NCI-H2107 treated with DMSO at 0.1 percent for 48 hours (cell line): Measurements from ENCODE around the gene CD40.

ENCODE experiments used
- DNase-seq: peaks from one replicate; lab custom pipeline; 2025; ENCODE audit not compliant: unreplicated experiment; lab: John Stamatoyannopoulos, UW

CD40 gene

GRCh38 chr20:46171476-46171875 lies 53.4 kb downstream of the CD40 start:
- DNase-seq = no peak

GRCh38 chr20:46171909-46172308 lies 53.8 kb downstream of the CD40 start:
- DNase-seq = no peak

GRCh38 chr20:46172455-46172854 lies 54.3 kb downstream of the CD40 start:
- no peak for DNase-seq

GRCh38 chr20:46172961-46173536 lies 54.9 kb downstream of the CD40 start:
- DNase-seq = no peak

DNA sequence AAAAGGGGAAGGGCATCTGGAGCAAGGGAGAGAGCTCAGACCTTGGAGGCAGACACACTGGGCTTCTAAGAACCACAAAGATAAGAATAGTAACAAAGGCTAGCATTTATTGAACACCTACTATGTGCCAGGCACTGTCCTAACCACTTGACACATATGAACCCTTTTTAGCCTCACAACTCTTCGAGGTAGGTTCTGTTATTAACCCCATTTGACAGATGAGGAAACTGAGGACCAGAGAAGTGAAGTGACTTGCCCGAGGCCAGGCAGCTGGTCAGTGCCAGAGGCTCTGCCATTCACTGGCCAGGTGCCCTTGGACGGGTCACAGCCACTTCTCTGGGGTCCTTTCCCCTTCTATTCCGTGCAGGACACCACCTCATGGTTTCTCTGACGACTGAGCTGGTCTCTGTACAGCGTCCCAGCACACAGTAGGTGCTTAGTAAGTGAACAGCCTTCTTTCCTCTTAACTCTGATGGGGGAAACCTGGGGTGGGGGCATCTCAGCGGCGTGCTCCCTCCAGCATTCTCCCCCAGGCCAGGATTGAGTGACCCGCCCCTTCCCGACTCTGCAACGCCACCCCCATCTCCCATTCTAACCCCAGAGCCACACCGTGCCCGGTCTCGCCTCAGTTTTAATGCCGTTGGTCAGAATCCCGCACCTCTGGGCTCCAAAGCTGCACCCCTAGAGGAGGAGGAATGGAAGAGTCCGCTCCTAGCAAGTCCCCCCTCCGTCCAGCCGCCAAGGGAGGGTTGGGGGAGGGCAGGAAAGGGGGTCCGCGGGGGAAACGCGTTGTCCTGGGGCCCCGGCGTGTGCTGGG lies 55.7 kb downstream of the CD40 start:
- DNase-seq = no peak

DNA sequence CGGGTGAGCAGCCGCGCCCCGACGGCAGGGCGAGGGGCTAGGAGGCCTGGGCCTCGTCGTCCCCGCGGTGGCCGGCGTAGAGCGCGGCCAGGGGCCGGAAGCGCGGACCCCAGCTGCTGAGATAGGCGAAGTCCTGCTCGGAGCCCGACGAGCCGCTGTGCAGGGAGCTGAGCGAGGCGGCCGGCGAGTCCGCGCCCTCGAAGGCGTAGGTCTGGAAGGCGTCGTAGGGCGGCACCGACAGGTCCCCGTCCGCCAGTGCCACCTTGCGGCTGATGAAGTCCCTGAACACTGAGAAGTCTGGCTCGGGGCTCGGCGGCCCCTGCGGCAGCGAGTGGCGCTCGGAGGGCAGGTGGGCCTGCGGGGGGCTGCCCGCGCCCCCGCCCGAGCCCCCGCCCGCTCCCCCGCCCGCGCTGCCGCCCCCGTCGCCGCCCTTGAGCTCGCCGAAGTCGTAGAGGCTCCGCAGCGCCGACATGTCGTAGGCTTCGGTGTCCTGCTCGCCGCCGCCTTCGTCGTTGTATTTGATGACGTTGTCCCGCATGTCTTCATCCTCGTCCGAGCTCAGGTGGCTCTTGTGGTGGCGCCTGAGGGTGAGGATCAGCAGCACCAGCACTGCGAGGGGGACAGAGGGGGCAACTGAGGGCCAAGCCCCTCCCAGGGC lies 56.5 kb downstream of the CD40 start:
- DNase-seq = no peak

- DNase-seq = no peak
These were observed 57.0 kb downstream of the CD40 start for GRCh38 chr20:46175127-46175494.

DNA sequence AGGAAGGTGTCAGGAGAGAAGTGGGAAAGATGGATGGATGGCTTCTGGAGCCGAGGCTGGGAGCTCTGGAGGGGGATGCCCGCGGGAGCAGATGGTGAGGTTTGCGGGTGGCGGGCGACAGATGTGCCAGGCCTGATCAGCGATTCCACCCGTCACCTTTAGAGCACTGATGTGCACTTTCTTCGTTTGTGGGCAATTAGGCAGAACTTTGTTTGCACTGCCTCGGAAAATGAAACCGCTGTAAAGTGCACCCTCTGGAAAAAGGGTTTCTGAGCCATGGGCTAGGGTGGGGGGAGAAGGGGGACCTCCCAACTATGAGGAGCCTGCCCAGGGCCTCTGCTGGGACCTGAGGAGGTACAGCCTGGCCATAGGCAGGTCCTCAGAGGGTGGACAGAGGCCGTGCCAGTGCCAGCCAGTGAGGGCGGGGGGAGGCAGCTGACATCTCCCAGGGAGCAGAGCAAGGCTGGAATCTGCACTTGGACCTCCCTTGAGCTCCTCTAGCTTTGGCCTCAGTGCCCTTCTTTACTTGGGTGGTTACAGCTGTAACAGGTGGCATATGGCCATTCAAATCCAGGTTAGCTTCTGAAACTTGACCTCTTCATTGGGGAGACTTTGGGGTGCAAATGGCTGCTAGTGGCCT lies 58.7 kb downstream of the CD40 start:
- peak; percentile 40 for DNase-seq

GRCh38 chr20:46177768-46178167 lies 59.7 kb downstream of the CD40 start:
- DNase-seq = no peak

DNA sequence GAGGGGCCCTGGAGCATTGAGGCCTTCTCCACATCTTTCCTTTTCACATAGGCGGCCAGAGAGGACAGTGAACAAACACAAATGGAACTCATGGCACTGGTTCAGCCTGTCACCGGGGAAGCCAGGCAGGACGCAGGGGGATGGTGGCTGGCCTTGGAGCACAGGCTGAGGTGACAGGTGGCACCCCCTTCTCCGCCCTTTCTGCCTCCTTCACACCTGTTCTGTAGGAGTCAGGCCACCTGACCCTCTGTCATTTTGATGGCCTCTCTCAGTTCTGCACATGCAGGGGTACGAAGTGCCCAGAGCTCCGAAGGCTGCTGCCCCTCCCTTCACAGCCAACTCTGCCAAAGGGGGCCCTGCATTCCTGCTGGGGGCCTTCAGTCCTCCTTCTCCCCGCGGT lies 60.8 kb downstream of the CD40 start:
- no peak for DNase-seq
